Keratinocyte (primary cell): ENCODE data around the gene TPM2. TPM values are rescaled to one million over a fixed set of nuclear protein-coding genes. Genes with fewer than 3 reads are reported as not detected.

Experiments
- DNase-seq: peaks from one replicate; pipeline ENCODE4 v3.0.0-alpha.2; 2011; ENCODE audit warnings: low read depth, missing footprints, low spot score
- FAIRE-seq: peaks from 2 replicates; lab custom pipeline; 2011; peaks lifted over from hg19 to GRCh38; lab: Jason Lieb, UNC
- H2AFZ ChIP-seq: 2 replicates; pipeline ENCODE4 v1.6.0; 2012; ENCODE audit warnings: low read length, control low read depth, inconsistent platforms; ENCODE audit not compliant: control insufficient read depth
- H3K27ac ChIP-seq: 2 replicates; pipeline ENCODE4 v1.5.1; 2011; ENCODE audit warnings: low read length; ENCODE audit not compliant: control insufficient read depth, insufficient read depth
- H3K27me3 ChIP-seq: 3 replicates; pipeline ENCODE4 v1.6.0; 2011; ENCODE audit warnings: low read length; ENCODE audit not compliant: control insufficient read depth, insufficient read depth; ENCODE audit errors: extremely low read depth
- H3K36me3 ChIP-seq, 2 experiments: 2 replicates in 1 of 2; 3 replicates in 1 of 2; pipeline ENCODE4 v1.5.1; 2011; ENCODE audit warnings: low read length in 2 of 2, mild to moderate bottlenecking in 1 of 2; ENCODE audit not compliant: control insufficient read depth in 2 of 2, insufficient read depth in 2 of 2; ENCODE audit errors: extremely low read depth in 1 of 2
- H3K4me1 ChIP-seq: 3 replicates; pipeline ENCODE4 v1.5.1; 2011; ENCODE audit warnings: low read length; ENCODE audit not compliant: control insufficient read depth, insufficient read depth; ENCODE audit errors: extremely low read depth
- H3K4me2 ChIP-seq: 3 replicates; pipeline ENCODE4 v1.6.0; 2011; ENCODE audit warnings: low read depth, low read length; ENCODE audit not compliant: control insufficient read depth, insufficient read depth; ENCODE audit errors: extremely low read depth
- H3K4me3 ChIP-seq, 3 experiments: fragments of 200-600 bp in 1 of 3; sonication (generic) in 1 of 3; 2 replicates in 2 of 3; 3 replicates in 1 of 3; pipeline ENCODE4 v1.5.1; 2011 to 2016; ENCODE audit warnings: low read length in 3 of 3, mild to moderate bottlenecking in 3 of 3, control low read depth in 2 of 3, inconsistent platforms in 1 of 3, low read depth in 1 of 3, mixed read lengths in 1 of 3, mixed run types in 1 of 3, moderate library complexity in 1 of 3; ENCODE audit not compliant: control insufficient read depth in 2 of 3, insufficient read depth in 2 of 3; ENCODE audit errors: extremely low read depth in 1 of 3
- H3K79me2 ChIP-seq: 2 replicates; pipeline ENCODE4 v1.6.0; 2012; ENCODE audit warnings: low read length; ENCODE audit not compliant: control insufficient read depth, insufficient read depth
- H3K9ac ChIP-seq: 3 replicates; pipeline ENCODE4 v1.6.0; 2011; ENCODE audit warnings: low read length; ENCODE audit not compliant: control insufficient read depth, insufficient read depth; ENCODE audit errors: extremely low read depth
- H3K9me1 ChIP-seq: 3 replicates; pipeline ENCODE4 v1.6.0; 2011; ENCODE audit warnings: low read length; ENCODE audit not compliant: control insufficient read depth, insufficient read depth; ENCODE audit errors: extremely low read depth
- H3K9me3 ChIP-seq: 2 replicates; pipeline ENCODE4 v1.5.1; 2012; ENCODE audit warnings: low read depth, low read length; ENCODE audit not compliant: control insufficient read depth
- H4K20me1 ChIP-seq: 3 replicates; pipeline ENCODE4 v1.6.0; 2011; ENCODE audit warnings: low read length; ENCODE audit not compliant: control insufficient read depth, insufficient read depth; ENCODE audit errors: extremely low read depth
- CTCF ChIP-seq, 3 experiments: IDR thresholded peaks in 1 of 3; conservative IDR thresholded peaks in 1 of 3; optimal IDR thresholded peaks in 1 of 3; 2 replicates in 2 of 3; 3 replicates in 1 of 3; pipeline versions ENCODE3 to v1.5.1; 2011; ENCODE audit warnings: low read length in 3 of 3, mild to moderate bottlenecking in 3 of 3, moderate library complexity in 2 of 3, control low read depth in 1 of 3, inconsistent platforms in 1 of 3; ENCODE audit not compliant: insufficient read depth in 2 of 3; ENCODE audit errors: extremely low read depth in 1 of 3
- EZH2 ChIP-seq: IDR thresholded peaks from one replicate; pipeline ENCODE4 v1.6.1; 2012; ENCODE audit warnings: inconsistent platforms, mild to moderate bottlenecking, low read length, moderate library complexity
- dilution Hi-C: fragments of 300-500 bp; cut with MboI; formaldehyde crosslinking; loops from one replicate; pipeline ENCODE4 v1.7.0; 2020; ENCODE audit warnings: low sequenced_read_pairs; ENCODE audit not compliant: extremely low pct_ligation_motif_present
- polyA plus RNA-seq, 5 experiments: library from polyadenylated mRNA; depleted of rRNA in 3 of 5; stranded (reverse) in 3 of 5; stranded (forward) in 1 of 5; unstranded in 1 of 5; fragments of >200 nt; gene quantifications; 1 replicate in 1 of 5; 2 replicates in 3 of 5; 3 replicates in 1 of 5; pipeline versions ENCODE4 v1.2.1 to v1.2.3, GENCODE V29; 2011 to 2012; ENCODE audit warnings: missing spikeins in 2 of 5, low read depth in 1 of 5, low replicate concordance in 1 of 5

The TPM2 gene
- polyA plus RNA-seq, 1 donor (not counting 4 experiments of a cell fraction or from before 2014, with no cell fraction given): 53.1 TPM

GRCh38 chr9:35700031-35700430 lies 10.3 kb upstream of the TPM2 start:
- Histone ChIP-seq H3K9me1 (peaks cover 2% of the 10 kb centered on the region), H3K4me2 (no peak overlapping the region), H3K9ac (no peak overlapping the region), H3K4me3 (no peak overlapping the region), H3K27me3 (no peaks in the 10 kb centered on the region), H3K36me3 (peaks cover 59 to 71% of the 10 kb centered on the region in 2 experiments), H4K20me1 (peaks cover 3% of the 10 kb centered on the region), H3K27ac (no peak overlapping the region), H3K4me1 (no peaks in the 10 kb centered on the region), H3K9me3 (no peaks in the 10 kb centered on the region), H3K79me2 (no peaks in the 10 kb centered on the region), H2AFZ (no peak overlapping the region)
- TF ChIP-seq EZH2 (no peak), CTCF (optimal IDR thresholded peaks at IDR 0.05 in 1 of 3, IDR thresholded peaks at IDR 0.05 in 1 of 3, conservative IDR thresholded peaks at IDR 0.05 in 1 of 3; ENCODE audit: extremely low read depth in 1 of 3, insufficient read depth in 2 of 3, low read length in 3 of 3) (no peak)
- DNase-seq (no peak), FAIRE-seq (no peak)
- dilution Hi-C loops: no loop called here

DNA sequence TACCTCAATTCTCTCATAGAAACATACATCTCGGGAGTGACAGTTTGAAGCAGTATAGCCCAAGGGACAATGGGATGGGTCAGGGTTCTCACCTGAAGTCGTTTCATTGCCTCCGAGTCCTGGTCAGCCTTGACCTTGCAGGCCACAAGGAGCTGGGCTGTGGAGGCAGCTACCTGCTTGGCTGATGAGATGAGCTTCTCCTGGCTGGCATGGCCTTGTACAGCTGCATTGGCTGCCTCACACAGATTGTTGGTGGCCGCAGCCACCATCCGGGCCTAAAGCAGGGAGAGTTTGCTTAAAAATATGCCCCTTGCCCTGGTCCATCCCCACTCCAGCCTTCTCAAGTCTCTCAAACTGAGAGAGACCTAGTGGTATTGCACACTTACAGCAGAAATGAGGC lies 8.5 kb upstream of the TPM2 start:
- peaks cover 43 to 53% of the 10 kb centered on the region in 2 experiments for H3K36me3 ChIP-seq
- H3K27me3 ChIP-seq: no peaks in the 10 kb centered on the region
- no peak overlapping the region for H3K4me2 ChIP-seq
- no peak overlapping the region for H2AFZ ChIP-seq
- dilution Hi-C loops: no loop called here
- H4K20me1 ChIP-seq: peaks cover 3% of the 10 kb centered on the region
- no peaks in the 10 kb centered on the region for H3K9me3 ChIP-seq
- no peaks in the 10 kb centered on the region for H3K9me1 ChIP-seq
- no peak overlapping the region for H3K9ac ChIP-seq
- H3K27ac ChIP-seq: no peak overlapping the region
- TF ChIP-seq CTCF (optimal IDR thresholded peaks at IDR 0.05 in 1 of 3, IDR thresholded peaks at IDR 0.05 in 1 of 3, conservative IDR thresholded peaks at IDR 0.05 in 1 of 3; ENCODE audit: extremely low read depth in 1 of 3, insufficient read depth in 2 of 3, low read length in 3 of 3) (no peak), EZH2 (no peak)
- DNase-seq (no peak), FAIRE-seq (no peak)
- H3K79me2 ChIP-seq: no peaks in the 10 kb centered on the region
- no peaks in the 10 kb centered on the region for H3K4me1 ChIP-seq
- H3K4me3 ChIP-seq: no peak overlapping the region
